HFFc6 (cell line): ENCODE data around the gene DOCK6. TPM values are rescaled to one million over a fixed set of nuclear protein-coding genes. Genes with fewer than 3 reads are reported as not detected.

ENCODE experiments used
- DNase-seq: peaks from one replicate; pipeline ENCODE4 v3.0.0-alpha.2; 2018
- H3K27ac Mint-ChIP-seq: 2 replicates; pipeline ENCODE4 v1.8.0; 2020; ENCODE audit warnings: mild to moderate bottlenecking, mixed read lengths
- H3K27me3 Mint-ChIP-seq: 2 replicates; pipeline ENCODE4 v1.8.0; 2021; ENCODE audit warnings: mild to moderate bottlenecking, moderate library complexity, mixed read lengths; ENCODE audit not compliant: insufficient read depth
- H3K36me3 Mint-ChIP-seq: 2 replicates; pipeline ENCODE4 v1.8.0; 2021; ENCODE audit warnings: low read depth, mixed read lengths
- H3K4me1 Mint-ChIP-seq: 2 replicates; pipeline ENCODE4 v1.8.0; 2020; ENCODE audit warnings: low read depth, mixed read lengths
- H3K4me3 Mint-ChIP-seq: 2 replicates; pipeline ENCODE4 v1.8.0; 2020; ENCODE audit warnings: mild to moderate bottlenecking, moderate library complexity, mixed read lengths
- H3K9me3 Mint-ChIP-seq: 2 replicates; pipeline ENCODE4 v1.8.0; 2020; ENCODE audit warnings: mild to moderate bottlenecking, mixed read lengths
- CTCF ChIP-seq: fragments of 200-600 bp; sonication (generic); IDR thresholded peaks from 2 replicates; pipeline ENCODE4 v1.5.0; 2021; ENCODE audit warnings: antibody characterized with exemption, mild to moderate bottlenecking
- total RNA-seq, 6 experiments: library from RNA; stranded (reverse); fragmentation: NEBNext Ultra II Directional; extraction: Animal tissue kit (Norgen Biotek cat#: 25700); gene quantifications; 2 replicates in 1 of 6; 3 replicates in 5 of 6; pipeline ENCODE4 v1.2.3, GENCODE V29; 2021

The DOCK6 gene
- total RNA-seq, 6 experiments from 2014 or later: 20.7 to 32.2 (median 22.9) TPM

GRCh38 chr19:11291415-11291814, 29.1 kb upstream of the DOCK6 start:
- no peaks in the 10 kb centered on the region for H3K36me3 Mint-ChIP-seq
- no peak overlapping the region for H3K4me3 Mint-ChIP-seq
- no peak overlapping the region for H3K27ac Mint-ChIP-seq
- peaks cover 26% of the 10 kb centered on the region for H3K4me1 Mint-ChIP-seq
- DNase-seq: no peak
- no peaks in the 10 kb centered on the region; the same call in 1 of the 2 replicates for H3K27me3 Mint-ChIP-seq
- TF ChIP-seq CTCF: no peak
- H3K9me3 Mint-ChIP-seq: no peaks in the 10 kb centered on the region

GRCh38 chr19:11290256-11290655, 27.9 kb upstream of the DOCK6 start:
- no peaks in the 10 kb centered on the region for H3K9me3 Mint-ChIP-seq
- DNase-seq: no peak
- no peak overlapping the region for H3K4me3 Mint-ChIP-seq
- H3K27me3 Mint-ChIP-seq: no peaks in the 10 kb centered on the region; the same call in 1 of the 2 replicates
- H3K27ac Mint-ChIP-seq: no peak overlapping the region
- TF ChIP-seq CTCF: no peak
- H3K4me1 Mint-ChIP-seq: peaks cover 22% of the 10 kb centered on the region
- H3K36me3 Mint-ChIP-seq: no peaks in the 10 kb centered on the region

GRCh38 chr19:11288349-11288748, 26.0 kb upstream of the DOCK6 start:
- Mint-ChIP-seq H3K27me3 (peaks cover 1% of the 10 kb centered on the region), H3K4me3 (no peak overlapping the region), H3K9me3 (no peaks in the 10 kb centered on the region), H3K36me3 (no peaks in the 10 kb centered on the region), H3K4me1 (peaks cover 11% of the 10 kb centered on the region), H3K27ac (no peak overlapping the region)
- DNase-seq: no peak
- TF ChIP-seq CTCF: peak; percentile 77

- H3K27me3 Mint-ChIP-seq: peaks cover 1% of the 10 kb centered on the region
- no peak overlapping the region for H3K4me3 Mint-ChIP-seq
- H3K4me1 Mint-ChIP-seq: peaks cover 14% of the 10 kb centered on the region
- no peak overlapping the region for H3K27ac Mint-ChIP-seq
- peak; percentile 11 for DNase-seq
- no peaks in the 10 kb centered on the region for H3K9me3 Mint-ChIP-seq
- H3K36me3 Mint-ChIP-seq: no peaks in the 10 kb centered on the region
- no peak; the same call in 1 of the 2 replicates for TF ChIP-seq CTCF
These were observed 24.1 kb upstream of the DOCK6 start for GRCh38 chr19:11286312-11286974.

- Mint-ChIP-seq H3K36me3 (no peaks in the 10 kb centered on the region), H3K4me1 (peaks cover 15% of the 10 kb centered on the region), H3K27ac (no peak overlapping the region)
These were observed 22.2 kb upstream of the DOCK6 start for GRCh38 chr19:11284515-11284914.

More at GRCh38 chr19:11284515-11284914, 22.2 kb upstream of the DOCK6 start:
- no peak for TF ChIP-seq CTCF
- Mint-ChIP-seq H3K4me3 (no peak overlapping the region), H3K9me3 (no peaks in the 10 kb centered on the region), H3K27me3 (peaks cover 1% of the 10 kb centered on the region)
- no peak for DNase-seq
